ENCODE results near the gene MON2. TPM values are rescaled to one million over a fixed set of nuclear protein-coding genes. Genes with fewer than 3 reads are reported as not detected.

MON2 gene
- total RNA-seq, 1 donor from 2014 or later: 76.6 TPM

GRCh38 chr12:62530596-62530995 lies 64.0 kb downstream of the MON2 start:
- H3K36me3 Mint-ChIP-seq: peaks cover 29% of the 10 kb centered on the region
- no peaks in the 10 kb centered on the region for H3K4me1 Mint-ChIP-seq
- no peak overlapping the region for H3K27ac Mint-ChIP-seq
- H3K27me3 Mint-ChIP-seq (ENCODE audit: low read depth): no peaks in the 10 kb centered on the region
- no peak overlapping the region for H3K4me3 Mint-ChIP-seq
- TF ChIP-seq, protein P1, sequence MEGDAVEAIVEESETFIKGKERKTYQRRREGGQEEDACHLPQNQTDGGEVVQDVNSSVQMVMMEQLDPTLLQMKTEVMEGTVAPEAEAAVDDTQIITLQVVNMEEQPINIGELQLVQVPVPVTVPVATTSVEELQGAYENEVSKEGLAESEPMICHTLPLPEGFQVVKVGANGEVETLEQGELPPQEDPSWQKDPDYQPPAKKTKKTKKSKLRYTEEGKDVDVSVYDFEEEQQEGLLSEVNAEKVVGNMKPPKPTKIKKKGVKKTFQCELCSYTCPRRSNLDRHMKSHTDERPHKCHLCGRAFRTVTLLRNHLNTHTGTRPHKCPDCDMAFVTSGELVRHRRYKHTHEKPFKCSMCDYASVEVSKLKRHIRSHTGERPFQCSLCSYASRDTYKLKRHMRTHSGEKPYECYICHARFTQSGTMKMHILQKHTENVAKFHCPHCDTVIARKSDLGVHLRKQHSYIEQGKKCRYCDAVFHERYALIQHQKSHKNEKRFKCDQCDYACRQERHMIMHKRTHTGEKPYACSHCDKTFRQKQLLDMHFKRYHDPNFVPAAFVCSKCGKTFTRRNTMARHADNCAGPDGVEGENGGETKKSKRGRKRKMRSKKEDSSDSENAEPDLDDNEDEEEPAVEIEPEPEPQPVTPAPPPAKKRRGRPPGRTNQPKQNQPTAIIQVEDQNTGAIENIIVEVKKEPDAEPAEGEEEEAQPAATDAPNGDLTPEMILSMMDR (IDR thresholded peaks at IDR 0.05; ENCODE audit: unreplicated experiment): no peak
- DNase-seq (ENCODE audit: low spot score in 2 of 2, unreplicated experiment in 2 of 2): no peak
- no peaks in the 10 kb centered on the region for H3K9me3 Mint-ChIP-seq

- H3K27me3 Mint-ChIP-seq (ENCODE audit: low read depth): no peaks in the 10 kb centered on the region
- H3K4me1 Mint-ChIP-seq: no peaks in the 10 kb centered on the region
- H3K27ac Mint-ChIP-seq: no peak overlapping the region
- TF ChIP-seq, protein P1 (IDR thresholded peaks at IDR 0.05; ENCODE audit: unreplicated experiment): no peak
- H3K9me3 Mint-ChIP-seq: no peaks in the 10 kb centered on the region
- H3K4me3 Mint-ChIP-seq: no peak overlapping the region
- no peak for DNase-seq (ENCODE audit: low spot score in 2 of 2, unreplicated experiment in 2 of 2)
- peaks cover 28% of the 10 kb centered on the region for H3K36me3 Mint-ChIP-seq
Measured at GRCh38 chr12:62532333-62532732, 65.7 kb downstream of the MON2 start.

- Mint-ChIP-seq H3K9me3 (no peaks in the 10 kb centered on the region), H3K27ac (no peak overlapping the region), H3K4me1 (peaks cover 6% of the 10 kb centered on the region), H3K36me3 (peaks cover 27% of the 10 kb centered on the region), H3K4me3 (no peak overlapping the region), H3K27me3 (ENCODE audit: low read depth) (no peaks in the 10 kb centered on the region)
- DNase-seq (ENCODE audit: low spot score in 2 of 2, unreplicated experiment in 2 of 2): no peak
- TF ChIP-seq, protein P1 (IDR thresholded peaks at IDR 0.05; ENCODE audit: unreplicated experiment): no peak
Measured at GRCh38 chr12:62533087-62533754, 66.6 kb downstream of the MON2 start.

GRCh38 chr12:62533755-62534107 lies 67.1 kb downstream of the MON2 start:
- Mint-ChIP-seq H3K27me3 (ENCODE audit: low read depth) (no peaks in the 10 kb centered on the region), H3K4me3 (no peak overlapping the region), H3K9me3 (no peaks in the 10 kb centered on the region), H3K27ac (no peak overlapping the region), H3K4me1 (peaks cover 6% of the 10 kb centered on the region), H3K36me3 (peaks cover 26% of the 10 kb centered on the region)
- TF ChIP-seq, protein P1 (IDR thresholded peaks at IDR 0.05; ENCODE audit: unreplicated experiment): no peak
- DNase-seq (ENCODE audit: low spot score in 2 of 2, unreplicated experiment in 2 of 2): no peak

- Mint-ChIP-seq H3K27ac (no peak overlapping the region), H3K9me3 (no peaks in the 10 kb centered on the region), H3K4me3 (no peak overlapping the region), H3K36me3 (peaks cover 22% of the 10 kb centered on the region), H3K27me3 (ENCODE audit: low read depth) (no peaks in the 10 kb centered on the region), H3K4me1 (peaks cover 6% of the 10 kb centered on the region)
- TF ChIP-seq, protein P1 (IDR thresholded peaks at IDR 0.05; ENCODE audit: unreplicated experiment): no peak
- DNase-seq (ENCODE audit: low spot score in 2 of 2, unreplicated experiment in 2 of 2): no peak
Measured at GRCh38 chr12:62536546-62536945, 69.9 kb downstream of the MON2 start.

Data from mesothelial cell of epicardium (in vitro differentiated cells).